Lung microvascular endothelial cell (primary cell): ENCODE data around the gene SLC35A1. TPM values are rescaled to one million over a fixed set of nuclear protein-coding genes. Genes with fewer than 3 reads are reported as not detected.
A peak's percentile ranks its signal among the peaks of the same experiment; 100 is the strongest.
"Not testable (repeated sequence)": the region's sequence is repeated elsewhere in the genome, so short reads cannot be mapped to it uniquely, and the experiment has no call there.

ENCODE experiments used
- DNase-seq, 2 donors: peaks; one replicate each; pipeline versions ENCODE4 v3.0.0 to v3.0.0-alpha.2; 2010; ENCODE audit warnings: low read depth in 2 of 2
- total RNA-seq: library from RNA; depleted of rRNA; stranded (reverse); fragments of >200 nt; gene quantifications from 2 replicates; pipeline ENCODE4 v1.2.1, GENCODE V29; 2014

Gene SLC35A1
- 14.4 and 24.0 TPM in 2 replicates for total RNA-seq

GRCh38 chr6:87472525-87473418 lies at the start of gene SLC35A1:
TSS of gene SLC35A1 (plus strand) at chr6:87472974. CDS start at chr6:87473004, 30 bp downstream.
- peak; percentile 86 to 88 for DNase-seq

DNA sequence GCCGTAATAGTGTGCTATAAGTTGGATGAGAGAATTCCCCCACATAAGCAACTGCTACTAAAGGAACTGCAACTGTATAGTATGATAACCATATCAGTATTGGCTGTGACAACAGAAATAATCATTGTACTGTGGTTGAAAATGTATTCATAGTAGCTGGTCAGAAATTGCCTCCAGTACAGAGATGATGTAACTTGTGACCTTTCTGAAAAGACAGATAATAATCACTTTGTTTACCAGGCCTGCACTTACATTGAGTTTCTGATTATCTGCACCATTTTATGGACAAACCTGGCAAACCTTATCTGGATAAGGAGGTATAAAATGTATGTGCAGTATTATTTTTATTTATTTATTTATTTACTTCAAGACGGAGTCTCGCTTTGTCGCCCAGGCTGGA lies 46.0 kb upstream of the SLC35A1 start:
- no peak for DNase-seq

DNA sequence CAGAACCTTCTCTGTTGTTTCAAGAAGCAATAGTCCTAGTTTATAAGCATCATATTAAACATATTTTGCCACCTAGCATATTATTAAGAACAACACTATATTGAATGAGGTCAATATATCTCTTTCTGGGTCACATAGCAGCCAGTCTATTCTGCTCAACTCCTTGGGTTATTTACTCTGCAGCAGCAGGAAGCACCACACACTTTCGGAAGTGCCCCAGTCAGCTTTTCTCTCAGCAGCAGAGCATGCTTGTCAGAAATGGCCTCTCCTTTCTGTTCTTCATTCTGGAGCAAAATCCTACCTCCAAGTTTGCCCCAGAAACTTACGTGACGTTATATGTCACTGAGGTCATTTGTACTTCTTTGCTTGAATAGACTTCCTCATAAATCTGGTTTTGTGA lies 42.3 kb upstream of the SLC35A1 start:
- no peak for DNase-seq

DNA sequence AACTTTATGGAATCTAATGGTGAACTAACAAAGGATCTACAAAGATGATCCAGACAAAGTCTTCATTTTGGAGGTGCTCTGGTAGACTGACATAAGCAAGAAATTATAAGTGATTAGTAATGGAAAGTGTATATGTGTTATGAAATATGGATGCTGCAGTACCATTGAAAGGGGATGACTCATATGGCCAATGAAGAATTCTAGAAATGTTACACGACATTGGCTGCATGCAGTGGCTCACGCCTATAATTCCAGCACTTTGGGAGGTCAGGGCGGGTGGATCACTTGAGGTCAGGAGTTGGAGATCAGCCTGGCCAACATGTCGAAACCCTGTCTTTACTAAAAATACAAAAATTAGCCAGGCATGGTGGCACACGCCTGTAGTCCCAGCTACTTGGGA lies 41.5 kb upstream of the SLC35A1 start:
- no peak for DNase-seq

DNA sequence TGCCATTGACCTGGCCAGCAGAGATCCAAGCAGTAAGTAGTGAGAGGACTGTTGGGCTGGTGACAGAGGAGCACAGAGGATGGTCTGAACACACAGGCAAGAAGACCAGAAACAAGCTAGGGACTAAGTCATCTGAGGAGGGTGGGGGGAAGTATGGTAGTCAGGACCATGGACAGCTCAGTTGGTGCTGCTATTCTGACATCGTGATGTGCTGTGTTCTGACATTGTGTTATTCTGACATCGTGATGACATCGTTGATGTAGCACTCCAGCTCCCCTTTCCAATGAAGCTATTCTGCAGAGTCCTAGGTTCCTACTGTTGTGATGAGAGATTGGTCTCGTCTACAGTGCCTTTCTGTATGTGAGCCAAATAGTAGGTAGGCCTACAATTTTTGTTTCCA lies 36.3 kb upstream of the SLC35A1 start:
- peak; percentile 84 to 88 for DNase-seq

- no peak for DNase-seq
These were observed 31.1 kb upstream of the SLC35A1 start for GRCh38 chr6:87441711-87442110.

- peak in 1 of 2 donors; percentile 5 for DNase-seq
These were observed 28.4 kb upstream of the SLC35A1 start for GRCh38 chr6:87444362-87444761.

- no peak for DNase-seq
These were observed 7.7 kb upstream of the SLC35A1 start for GRCh38 chr6:87465051-87465450.

- peak; percentile 20 to 66 for DNase-seq
These were observed 687 bp downstream of the SLC35A1 start for GRCh38 chr6:87473419-87473903.

- DNase-seq, result no peak
These were observed 9.2 kb downstream of the SLC35A1 start for GRCh38 chr6:87481931-87482330.

DNA sequence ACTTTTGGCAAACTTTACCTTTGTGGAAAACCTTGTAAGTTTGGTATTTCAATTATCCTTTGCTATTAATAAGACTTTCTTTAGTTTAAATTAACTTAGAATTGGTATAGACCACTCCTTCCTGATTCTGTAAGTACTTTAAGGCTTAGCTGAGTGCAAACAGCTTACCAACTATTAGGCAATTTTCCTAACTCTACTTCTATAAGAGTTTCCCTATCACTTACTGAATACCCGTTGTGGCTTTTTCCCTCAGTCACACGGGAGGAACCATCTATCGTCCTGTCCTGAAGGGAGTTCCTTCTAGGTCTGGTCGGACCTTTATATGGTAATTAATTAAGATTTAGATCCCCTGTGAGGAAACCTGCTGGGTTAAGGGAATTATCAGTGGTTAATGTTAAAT lies 9.6 kb downstream of the SLC35A1 start:
- DNase-seq, result no peak

DNA sequence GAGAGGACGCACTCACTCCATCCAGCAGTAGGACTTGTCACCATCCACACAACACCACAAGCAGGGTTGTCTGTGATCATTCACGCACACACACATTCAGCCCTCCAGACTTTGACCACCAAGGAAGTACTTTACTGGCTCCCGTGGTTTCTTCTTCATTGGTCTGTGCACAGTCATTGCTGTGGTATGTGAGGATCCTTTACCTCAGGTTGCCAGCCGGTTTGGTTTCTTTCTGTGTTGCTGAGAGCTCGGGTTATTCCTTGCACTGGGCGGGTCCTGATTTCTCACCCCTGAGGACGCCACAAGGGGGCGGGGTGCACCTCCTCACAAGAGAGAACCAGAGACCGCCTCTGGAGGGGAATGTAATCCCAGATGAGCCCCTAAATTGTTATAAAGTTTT lies 11.2 kb downstream of the SLC35A1 start:
- peak in 1 of 2 donors; percentile 31 for DNase-seq

GRCh38 chr6:87484491-87484890 lies 11.7 kb downstream of the SLC35A1 start:
- no peak for DNase-seq

- peak in 1 of 2 donors; percentile 80 for DNase-seq
These were observed 14.8 kb downstream of the SLC35A1 start for GRCh38 chr6:87487555-87487954.

DNA sequence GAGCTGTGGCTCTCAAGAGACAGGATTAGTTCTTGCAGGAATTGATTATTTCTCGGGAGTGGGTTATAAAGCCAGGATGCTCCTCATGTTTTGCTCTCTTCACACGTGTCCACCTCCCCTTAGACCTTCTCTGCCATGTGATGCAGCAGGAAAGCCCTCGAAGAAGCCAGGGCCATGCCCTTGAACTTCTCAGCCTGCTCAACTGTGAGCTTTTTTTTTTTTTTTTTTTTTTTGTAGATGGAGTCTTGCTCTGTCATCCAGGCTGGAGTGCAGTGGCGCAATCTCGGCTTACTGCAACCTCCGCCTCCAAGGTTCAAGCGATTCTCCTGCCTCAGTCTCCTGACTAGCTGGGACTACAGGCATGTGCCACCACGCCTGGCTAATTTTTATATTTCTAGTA lies 16.6 kb downstream of the SLC35A1 start:
- DNase-seq, result not testable (repeated sequence)

DNA sequence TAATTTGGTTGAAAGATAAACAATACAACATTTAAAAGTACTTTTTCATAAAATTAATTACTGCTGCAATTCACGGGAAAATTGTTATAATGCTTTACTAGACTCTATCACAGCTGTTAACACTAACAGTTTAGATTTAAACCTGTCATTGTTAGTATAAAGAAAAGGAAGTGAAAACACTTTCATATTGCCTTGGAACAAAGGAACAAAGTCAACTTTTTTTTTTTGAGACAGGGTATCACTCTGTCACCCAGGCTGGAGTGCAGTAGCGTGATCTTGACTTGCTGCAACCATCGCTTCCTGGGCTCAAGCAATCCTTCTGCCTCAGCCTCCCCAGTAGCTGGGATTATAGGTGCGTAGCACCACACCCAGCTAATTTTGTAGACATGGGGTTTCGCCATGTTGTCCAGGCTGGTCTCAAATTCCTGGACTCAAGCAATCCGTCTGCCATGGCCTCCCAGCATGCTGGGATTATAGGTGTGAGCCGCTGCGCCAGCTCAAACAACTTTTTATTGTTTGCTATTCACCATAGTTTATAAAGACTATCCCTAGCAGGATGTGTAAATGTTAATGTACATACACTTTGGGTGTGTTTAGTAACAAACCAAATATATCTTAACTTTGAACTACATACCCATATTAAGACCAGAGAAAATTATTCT lies 22.1 kb downstream of the SLC35A1 start:
- no peak for DNase-seq

GRCh38 chr6:87498048-87498447 lies 25.3 kb downstream of the SLC35A1 start:
- DNase-seq, result no peak

DNA sequence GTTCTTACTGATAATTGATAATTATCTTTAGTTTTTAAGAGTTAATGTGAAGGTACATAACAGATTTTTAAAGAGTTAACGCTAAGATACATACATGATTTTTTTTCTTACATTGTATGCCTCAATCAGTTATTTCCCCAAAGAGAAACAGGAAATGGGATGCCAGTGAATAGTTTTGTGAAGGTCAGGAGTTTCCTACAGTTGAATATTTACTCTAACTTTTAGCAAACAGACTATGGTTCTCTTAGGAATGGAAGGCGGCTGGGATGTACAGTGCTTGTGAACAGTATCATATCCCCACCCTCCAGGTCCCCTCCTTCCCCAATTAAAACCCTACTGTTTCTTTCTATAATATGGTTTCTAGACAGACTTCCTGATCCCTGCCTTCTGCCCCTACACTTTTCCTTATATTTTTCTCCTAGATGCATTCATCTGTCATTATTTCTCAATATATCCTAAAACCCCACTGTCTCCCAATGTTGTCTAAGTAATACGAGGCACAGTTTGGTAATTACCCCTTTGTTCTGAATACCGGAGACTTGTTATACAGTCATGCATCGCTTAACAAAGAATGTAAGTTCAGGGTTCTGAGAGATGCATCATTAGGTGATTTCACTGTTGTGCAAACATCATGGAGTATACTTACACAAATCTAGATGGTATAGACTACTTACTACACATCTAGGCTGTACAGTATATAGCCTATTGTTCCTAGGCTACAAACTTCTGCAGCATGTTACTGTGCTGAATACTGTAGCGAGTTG lies 29.2 kb downstream of the SLC35A1 start:
- peak; percentile 15 to 64 for DNase-seq

- peak in 1 of 2 donors; percentile 9 for DNase-seq
These were observed 31.7 kb downstream of the SLC35A1 start for GRCh38 chr6:87504441-87504840.

- DNase-seq, result peak in 1 of 2 donors; percentile 26
These were observed 42.1 kb downstream of the SLC35A1 start for GRCh38 chr6:87514831-87515230.

GRCh38 chr6:87518453-87518852 lies 45.7 kb downstream of the SLC35A1 start:
- DNase-seq, result no peak

GRCh38 chr6:87522686-87523085 lies 49.9 kb downstream of the SLC35A1 start:
- DNase-seq, result no peak
